ENCODE data around the gene KPNA1. TPM values are rescaled to one million over a fixed set of nuclear protein-coding genes. Genes with fewer than 3 reads are reported as not detected.

Gene KPNA1
- total RNA-seq, 1 donor from 2014 or later: 28.4 TPM

GRCh38 chr3:122415104-122415744 lies 99.5 kb downstream of the KPNA1 start:
- no peak for FAIRE-seq
- Histone ChIP-seq H3K36me3 (ENCODE audit: control insufficient read depth, insufficient read depth, low read length) (peaks cover 1% of the 10 kb centered on the region), H3K4me3 (ENCODE audit: low read depth, low read length) (peak overlapping the region; percentile 61), H3K27me3 (ENCODE audit: control insufficient read depth, insufficient read depth, low read length) (no peaks in the 10 kb centered on the region)
- no peak for TF ChIP-seq CTCF (IDR thresholded peaks at IDR 0.05; ENCODE audit: insufficient read depth, low read length, severe bottlenecking)
- DNase-seq (ENCODE audit: low read depth): peak; percentile 62

DNA sequence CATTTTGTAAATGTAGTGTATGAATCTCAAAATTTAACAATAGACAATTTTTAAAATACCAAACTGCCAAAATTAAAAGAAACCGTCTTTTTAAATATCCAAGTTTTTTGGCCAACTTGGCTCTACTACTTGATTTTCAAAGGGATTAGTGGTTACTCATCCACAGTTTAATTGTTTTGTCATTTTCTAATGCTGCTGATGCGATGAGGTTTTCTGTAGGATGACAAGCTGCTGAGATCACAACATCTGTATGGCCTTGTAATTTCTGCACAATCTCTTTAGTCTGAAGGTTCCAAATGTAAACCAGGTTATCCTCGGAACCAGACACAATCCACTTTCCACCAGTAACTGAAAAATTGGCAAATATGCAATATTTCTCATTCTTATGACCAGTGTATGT lies 100.3 kb downstream of the KPNA1 start:
- no peak for TF ChIP-seq CTCF (IDR thresholded peaks at IDR 0.05; ENCODE audit: insufficient read depth, low read length, severe bottlenecking)
- FAIRE-seq: no peak
- Histone ChIP-seq H3K4me3 (ENCODE audit: low read depth, low read length) (no peak overlapping the region), H3K27me3 (ENCODE audit: control insufficient read depth, insufficient read depth, low read length) (no peaks in the 10 kb centered on the region), H3K36me3 (ENCODE audit: control insufficient read depth, insufficient read depth, low read length) (peaks cover 3% of the 10 kb centered on the region)
- DNase-seq (ENCODE audit: low read depth): no peak

DNA sequence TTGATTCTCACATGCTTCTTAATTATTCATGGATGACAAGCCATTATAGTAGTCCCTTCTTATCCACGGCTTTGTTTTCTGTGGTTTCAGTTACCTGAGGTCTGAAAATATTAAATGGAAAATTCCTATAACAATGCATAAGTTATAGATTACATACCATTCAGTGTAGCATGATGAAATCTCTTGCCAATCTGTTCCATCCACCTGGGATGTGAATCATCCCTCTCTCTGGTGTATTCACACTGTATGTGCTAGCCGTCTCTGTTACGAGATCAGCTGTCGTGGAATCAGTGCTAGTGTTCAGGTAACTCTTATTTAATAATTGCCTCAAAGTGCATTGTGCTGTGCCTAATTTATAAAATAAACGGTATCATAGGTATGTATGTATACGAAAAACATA lies 104.1 kb downstream of the KPNA1 start:
- TF ChIP-seq CTCF (IDR thresholded peaks at IDR 0.05; ENCODE audit: insufficient read depth, low read length, severe bottlenecking): no peak

DNA sequence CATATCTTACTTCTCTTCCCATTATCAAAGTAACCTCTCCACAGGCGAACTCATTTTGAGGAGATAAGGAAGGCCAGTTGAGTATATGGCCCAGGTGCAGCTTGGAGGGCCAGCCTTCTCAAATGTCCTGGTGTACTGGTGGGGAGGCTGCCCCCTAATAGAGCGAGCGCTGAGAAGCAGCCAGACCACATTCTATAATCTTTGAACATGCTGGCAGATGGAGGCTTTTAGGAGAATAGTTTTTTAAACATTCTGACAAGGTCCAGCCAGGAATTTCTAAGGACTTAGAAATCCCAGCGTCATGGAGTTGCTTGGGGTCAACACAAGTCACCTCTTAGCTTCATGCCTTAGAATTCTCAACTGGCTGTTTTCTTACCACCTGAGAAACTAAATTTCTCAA lies 104.6 kb downstream of the KPNA1 start:
- peaks cover 7% of the 10 kb centered on the region for H3K36me3 ChIP-seq (ENCODE audit: control insufficient read depth, insufficient read depth, low read length)
- FAIRE-seq (no peak), DNase-seq (ENCODE audit: low read depth) (no peak)
- H3K4me3 ChIP-seq (ENCODE audit: low read depth, low read length): no peak overlapping the region
- no peaks in the 10 kb centered on the region for H3K27me3 ChIP-seq (ENCODE audit: control insufficient read depth, insufficient read depth, low read length)
- no peak for TF ChIP-seq CTCF (IDR thresholded peaks at IDR 0.05; ENCODE audit: insufficient read depth, low read length, severe bottlenecking)

More for the DNA sequence above, 104.1 kb downstream of the KPNA1 start:
- Histone ChIP-seq H3K36me3 (ENCODE audit: control insufficient read depth, insufficient read depth, low read length) (peaks cover 7% of the 10 kb centered on the region), H3K27me3 (ENCODE audit: control insufficient read depth, insufficient read depth, low read length) (no peaks in the 10 kb centered on the region), H3K4me3 (ENCODE audit: low read depth, low read length) (no peak overlapping the region)
- DNase-seq (ENCODE audit: low read depth) (peak; percentile 28), FAIRE-seq (no peak)

DNA sequence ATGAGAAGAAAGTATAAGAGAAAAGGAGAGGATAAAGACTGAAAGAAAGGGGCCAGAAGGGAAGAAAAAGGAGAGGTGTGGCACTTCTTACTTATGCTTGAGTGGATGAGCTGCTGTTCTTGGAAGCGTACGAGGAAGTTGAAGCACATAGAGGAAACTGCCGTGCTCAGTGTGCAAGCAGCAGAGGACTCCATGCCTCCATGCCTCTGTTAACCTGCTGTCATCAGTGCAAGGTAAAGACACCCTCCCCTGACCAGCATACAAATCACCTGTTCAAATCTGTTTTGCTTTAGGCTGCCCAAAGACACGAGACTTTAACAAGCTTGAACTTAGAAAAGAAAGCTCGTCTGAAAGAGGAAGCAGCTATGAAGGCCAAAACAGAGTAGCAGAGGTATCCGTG lies 105.3 kb downstream of the KPNA1 start:
- FAIRE-seq: no peak

More for the DNA sequence above, 105.3 kb downstream of the KPNA1 start:
- Histone ChIP-seq H3K4me3 (ENCODE audit: low read depth, low read length) (no peak overlapping the region), H3K36me3 (ENCODE audit: control insufficient read depth, insufficient read depth, low read length) (peaks cover 7% of the 10 kb centered on the region), H3K27me3 (ENCODE audit: control insufficient read depth, insufficient read depth, low read length) (no peaks in the 10 kb centered on the region)
- TF ChIP-seq CTCF (IDR thresholded peaks at IDR 0.05; ENCODE audit: insufficient read depth, low read length, severe bottlenecking): no peak
- no peak for DNase-seq (ENCODE audit: low read depth)

All from bronchial epithelial cell (primary cell).